ENCODE measurements around the gene ACVR1B.

- TF ChIP-seq USF1 (CRISPR knock-in tag; IDR thresholded peaks at IDR 0.05) (no peak), E2F4 (CRISPR knock-in tag; IDR thresholded peaks at IDR 0.05; ENCODE audit: low read depth) (no peak), CTCF (IDR thresholded peaks at IDR 0.05 in 2 of 3, conservative IDR thresholded peaks at IDR 0.05 in 1 of 3; ENCODE audit: insufficient read depth in 2 of 3, low read depth in 1 of 3, low read length in 3 of 3) (no peak), TSHZ1 (CRISPR knock-in tag; IDR thresholded peaks at IDR 0.05) (no peak), ESRRA (IDR thresholded peaks at IDR 0.05; ENCODE audit: borderline replicate concordance, low read depth) (no peak), EGR1 (conservative IDR thresholded peaks at IDR 0.05) (no peak), PML (IDR thresholded peaks at IDR 0.05; ENCODE audit: low read length) (no peak), ARNT (IDR thresholded peaks at IDR 0.05) (no peak), FUS (optimal IDR thresholded peaks at IDR 0.05; ENCODE audit: low read depth, low read length) (no peak), ZNF592 (IDR thresholded peaks at IDR 0.05) (no peak)
Measured at GRCh38 chr12:52007158-52007921, 55.8 kb downstream of the ACVR1B start.
